Stimulated activated CD8-positive, alpha-beta memory T cell treated with anti-CD3 and anti-CD28 coated beads, Interleukin-7, amount 100 ng/mL, for 48 hours (primary cell): ENCODE measurements around the gene ARAP3.

Experiments
- DNase-seq, 2 donors: peaks; one replicate each; pipeline ENCODE4 v3.0.0-alpha.2; 2020; ENCODE audit warnings: low read depth in 1 of 2; ENCODE audit errors: extremely low read depth in 1 of 2

The ARAP3 gene

GRCh38 chr5:141641634-141642267 lies 40.3 kb downstream of the ARAP3 start:
- no peak for DNase-seq

- no peak for DNase-seq
These were observed 41.3 kb downstream of the ARAP3 start for GRCh38 chr5:141640698-141641097.

GRCh38 chr5:141640051-141640415 lies 42.0 kb downstream of the ARAP3 start:
- DNase-seq, result no peak

- DNase-seq, result no peak
These were observed 42.5 kb downstream of the ARAP3 start for GRCh38 chr5:141639357-141640050.

GRCh38 chr5:141638771-141639170 lies 43.3 kb downstream of the ARAP3 start:
- no peak for DNase-seq

GRCh38 chr5:141637767-141638419 lies 44.1 kb downstream of the ARAP3 start:
- peak; percentile 41 to 43 for DNase-seq

GRCh38 chr5:141637123-141637766 lies 44.8 kb downstream of the ARAP3 start:
- DNase-seq, result peak in 1 of 2 donors; percentile 27

- DNase-seq, result peak; percentile 85
These were observed 45.5 kb downstream of the ARAP3 start, which contains the start of the genes HDAC3 and RELL2 for GRCh38 chr5:141636413-141637122. Gene HDAC3, minus strand, starts transcription at chr5:141636849. Its CDS starts 59 bp downstream, at chr5:141636790. Gene RELL2, plus strand, starts transcription at chr5:141636997. Its CDS starts 1,229 bp downstream, at chr5:141638226.

- no peak for DNase-seq
These were observed 46.0 kb downstream of the ARAP3 start for GRCh38 chr5:141636106-141636412.

GRCh38 chr5:141635646-141636045 lies 46.4 kb downstream of the ARAP3 start:
- DNase-seq, result no peak

- DNase-seq, result no peak
These were observed 47.3 kb downstream of the ARAP3 start for GRCh38 chr5:141634720-141635119.

GRCh38 chr5:141633871-141634561 lies 48.0 kb downstream of the ARAP3 start:
- no peak for DNase-seq

- DNase-seq, result no peak
These were observed 49.4 kb downstream of the ARAP3 start for GRCh38 chr5:141632650-141633049.

GRCh38 chr5:141630570-141631140 lies 51.4 kb downstream of the ARAP3 start:
- DNase-seq, result no peak

GRCh38 chr5:141628175-141628788 lies 53.7 kb downstream of the ARAP3 start:
- DNase-seq, result no peak

- no peak for DNase-seq
These were observed 58.4 kb downstream of the ARAP3 start for GRCh38 chr5:141623611-141624010.

- DNase-seq, result peak in 1 of 2 donors; percentile 9
These were observed 58.8 kb downstream of the ARAP3 start for GRCh38 chr5:141623186-141623585.

GRCh38 chr5:141618804-141619554 lies 63.1 kb downstream of the ARAP3 start, which contains the start of gene DIAPH1:
Gene DIAPH1, minus strand, starts transcription at chr5:141619000. Its CDS starts 86 bp downstream, at chr5:141618914.
- peak; percentile 97 for DNase-seq
